Measurements from ENCODE around the gene MED12L.

- TF ChIP-seq CTCF (IDR thresholded peaks at IDR 0.05) = no peak
- no peak for TF ChIP-seq SMC3 (IDR thresholded peaks at IDR 0.05; ENCODE audit: low read depth, low read length)
- TF ChIP-seq FOXJ3 (CRISPR knock-in tag; IDR thresholded peaks at IDR 0.05) = no peak
- no peak for TF ChIP-seq TAF1 (IDR thresholded peaks at IDR 0.05; ENCODE audit: borderline replicate concordance, low read depth, low read length)
- no peak for TF ChIP-seq SIN3A (IDR thresholded peaks at IDR 0.05; ENCODE audit: borderline replicate concordance, low read depth, low read length)
- TF ChIP-seq USF2 (IDR thresholded peaks at IDR 0.05; ENCODE audit: borderline replicate concordance, low read depth, low read length) = no peak
- TF ChIP-seq RAD21 (IDR thresholded peaks at IDR 0.05; ENCODE audit: low read length) = no peak
- no peak for TF ChIP-seq YY1 (IDR thresholded peaks at IDR 0.05; ENCODE audit: low read depth)
- TF ChIP-seq EP300 (IDR thresholded peaks at IDR 0.05; ENCODE audit: borderline replicate concordance in 1 of 2, low read depth in 1 of 2, low read length in 1 of 2) = no peak
- TF ChIP-seq TEAD4 (IDR thresholded peaks at IDR 0.05; ENCODE audit: borderline replicate concordance, insufficient read depth) = no peak
- TF ChIP-seq TCF12 (IDR thresholded peaks at IDR 0.05) = no peak
- TF ChIP-seq JUND (IDR thresholded peaks at IDR 0.05) = no peak
- TF ChIP-seq RXRA (IDR thresholded peaks at IDR 0.05; ENCODE audit: borderline replicate concordance, low read depth) = no peak
These were observed 110.4 kb downstream of the MED12L start for GRCh38 chr3:151195826-151196225.

All from SK-N-SH (cell line).